LNCaP clone FGC (cell line): ENCODE data around the gene ITPRIPL1.

Source experiments
- DNase-seq: peaks from one replicate; pipeline ENCODE4 v3.0.0-alpha.2; 2011; ENCODE audit warnings: low read depth
- H3K4me3 ChIP-seq: 2 replicates; pipeline ENCODE4 v1.5.1; 2011; ENCODE audit warnings: mild to moderate bottlenecking, low read depth, low read length, control low read depth
- TF ChIP-seq, protein P1 (sequence below): IDR thresholded peaks from 2 replicates; pipeline ENCODE4 v1.5.1; 2012; ENCODE audit warnings: mild to moderate bottlenecking; ENCODE audit not compliant: control insufficient read depth, insufficient read depth; ENCODE audit errors: extremely low read depth

The ITPRIPL1 gene

DNA sequence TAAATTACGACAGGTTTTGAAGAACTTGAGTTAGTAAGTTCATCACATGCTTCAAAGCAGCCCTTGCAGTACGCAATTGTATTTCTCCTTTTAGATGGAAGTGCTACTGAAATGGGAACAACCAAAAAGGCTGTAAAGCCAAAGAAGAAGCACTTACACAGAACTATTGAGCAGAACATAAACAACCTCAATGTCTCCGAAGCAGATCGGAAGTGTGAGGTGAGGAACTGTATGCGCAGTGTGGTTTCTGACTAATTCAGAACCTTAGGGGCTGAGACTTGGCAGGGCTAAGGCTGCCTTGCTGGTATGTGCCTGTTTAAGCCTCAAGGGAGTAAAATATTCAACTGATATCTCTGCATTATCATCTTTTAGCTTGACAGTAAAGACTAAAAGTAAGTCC, 18.9 kb downstream of the ITPRIPL1 start:
- H3K4me3 ChIP-seq: no peak overlapping the region
- TF ChIP-seq, protein P1, sequence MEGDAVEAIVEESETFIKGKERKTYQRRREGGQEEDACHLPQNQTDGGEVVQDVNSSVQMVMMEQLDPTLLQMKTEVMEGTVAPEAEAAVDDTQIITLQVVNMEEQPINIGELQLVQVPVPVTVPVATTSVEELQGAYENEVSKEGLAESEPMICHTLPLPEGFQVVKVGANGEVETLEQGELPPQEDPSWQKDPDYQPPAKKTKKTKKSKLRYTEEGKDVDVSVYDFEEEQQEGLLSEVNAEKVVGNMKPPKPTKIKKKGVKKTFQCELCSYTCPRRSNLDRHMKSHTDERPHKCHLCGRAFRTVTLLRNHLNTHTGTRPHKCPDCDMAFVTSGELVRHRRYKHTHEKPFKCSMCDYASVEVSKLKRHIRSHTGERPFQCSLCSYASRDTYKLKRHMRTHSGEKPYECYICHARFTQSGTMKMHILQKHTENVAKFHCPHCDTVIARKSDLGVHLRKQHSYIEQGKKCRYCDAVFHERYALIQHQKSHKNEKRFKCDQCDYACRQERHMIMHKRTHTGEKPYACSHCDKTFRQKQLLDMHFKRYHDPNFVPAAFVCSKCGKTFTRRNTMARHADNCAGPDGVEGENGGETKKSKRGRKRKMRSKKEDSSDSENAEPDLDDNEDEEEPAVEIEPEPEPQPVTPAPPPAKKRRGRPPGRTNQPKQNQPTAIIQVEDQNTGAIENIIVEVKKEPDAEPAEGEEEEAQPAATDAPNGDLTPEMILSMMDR: no peak
- no peak for DNase-seq

DNA sequence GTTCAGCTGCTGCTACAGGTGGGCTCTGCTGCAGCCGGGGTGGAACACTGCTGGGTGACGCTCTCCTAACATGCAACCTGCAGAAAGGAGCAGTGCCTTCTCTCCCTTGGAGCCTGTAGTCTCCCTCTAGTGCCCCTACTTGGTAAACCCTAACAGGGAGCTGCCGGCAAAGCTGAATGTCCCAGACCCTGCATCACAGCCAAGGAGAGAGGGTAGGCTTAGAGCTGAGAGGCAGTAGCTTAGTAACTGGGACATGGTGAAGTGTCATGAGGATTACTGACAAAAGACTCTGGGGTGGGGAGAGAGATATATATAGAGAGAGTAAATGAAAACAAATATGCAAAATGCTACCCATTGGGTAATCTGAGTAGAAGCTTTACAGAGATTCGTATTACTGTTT, 20.3 kb downstream of the ITPRIPL1 start:
- TF ChIP-seq, protein P1: no peak
- DNase-seq: no peak
- no peak overlapping the region for H3K4me3 ChIP-seq

DNA sequence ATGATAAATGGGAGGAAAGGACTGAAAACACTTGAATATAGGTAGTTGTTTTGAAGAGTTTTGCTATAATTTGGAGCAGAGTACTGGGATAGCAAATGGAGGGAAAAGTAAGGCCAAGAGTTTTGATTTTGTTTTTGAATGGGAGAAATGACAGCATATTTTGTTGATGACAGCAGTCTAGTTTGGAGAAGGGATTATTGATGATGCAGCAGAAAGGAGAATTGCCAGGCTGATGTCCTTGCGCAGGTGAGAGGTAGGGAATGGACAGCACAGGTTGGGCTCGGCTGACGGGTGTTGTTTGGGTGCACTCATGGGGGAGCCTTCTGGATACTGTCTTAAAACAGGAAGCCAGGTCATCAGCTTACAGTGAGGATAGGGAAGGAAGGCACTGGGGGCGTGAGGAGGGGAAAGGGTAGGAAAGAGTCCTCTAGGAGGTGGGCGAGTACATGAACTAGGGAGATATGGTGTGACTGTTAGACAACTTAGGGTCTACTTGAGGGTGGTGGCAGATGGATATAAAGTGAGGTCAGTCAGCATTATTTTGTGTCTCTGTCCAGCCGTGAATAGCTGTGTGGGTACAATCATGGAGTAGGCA, 20.8 kb downstream of the ITPRIPL1 start:
- TF ChIP-seq, protein P1: no peak
- no peak overlapping the region for H3K4me3 ChIP-seq
- no peak for DNase-seq

DNA sequence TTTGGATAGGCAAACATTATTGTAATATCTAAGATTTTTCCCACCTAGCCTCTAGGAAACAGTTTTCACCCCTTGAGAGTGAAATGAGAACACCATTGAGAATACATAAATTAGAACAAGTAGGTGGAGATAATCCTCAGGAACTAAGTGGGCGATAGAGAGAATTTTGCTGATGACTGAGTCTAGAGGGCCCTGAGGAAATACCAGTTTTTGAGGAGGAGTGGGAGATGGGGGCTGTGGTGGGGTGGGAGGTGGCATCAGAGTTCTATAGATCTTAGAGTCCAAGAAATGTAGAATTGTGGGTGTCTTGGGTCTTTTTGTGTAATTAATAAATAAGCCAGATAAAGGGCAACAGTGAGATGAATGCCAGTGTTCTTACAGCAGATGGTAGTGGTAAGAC, 22.3 kb downstream of the ITPRIPL1 start:
- TF ChIP-seq, protein P1: no peak
- DNase-seq: no peak
- H3K4me3 ChIP-seq: no peak overlapping the region

DNA sequence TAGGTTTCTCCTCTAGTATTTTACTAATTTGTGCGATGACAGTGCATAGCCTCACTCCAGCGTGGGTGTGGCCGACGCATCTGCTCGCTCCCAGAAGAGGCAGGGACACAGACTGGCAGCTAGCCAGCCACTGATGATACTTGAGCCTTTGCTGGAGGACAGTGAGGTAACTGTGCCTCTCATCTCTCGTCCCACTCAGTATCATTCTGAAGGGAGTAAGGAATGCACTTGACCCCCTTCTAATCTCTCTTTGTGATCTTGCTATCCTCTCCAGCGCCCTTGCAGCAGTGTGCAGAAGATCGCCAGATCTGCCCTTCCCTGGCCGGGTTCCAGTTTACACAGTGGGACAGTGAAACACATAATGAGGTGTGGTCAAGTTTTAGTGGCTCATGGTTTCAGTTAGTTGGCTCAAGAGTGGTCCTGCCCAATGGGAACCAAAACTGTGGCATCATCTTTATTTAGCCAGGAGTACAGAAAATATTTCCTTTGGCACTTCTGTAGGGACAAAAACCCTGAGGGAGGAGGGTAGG, 28.0 kb downstream of the ITPRIPL1 start:
- TF ChIP-seq, protein P1: no peak
- no peak overlapping the region for H3K4me3 ChIP-seq
- DNase-seq: no peak

DNA sequence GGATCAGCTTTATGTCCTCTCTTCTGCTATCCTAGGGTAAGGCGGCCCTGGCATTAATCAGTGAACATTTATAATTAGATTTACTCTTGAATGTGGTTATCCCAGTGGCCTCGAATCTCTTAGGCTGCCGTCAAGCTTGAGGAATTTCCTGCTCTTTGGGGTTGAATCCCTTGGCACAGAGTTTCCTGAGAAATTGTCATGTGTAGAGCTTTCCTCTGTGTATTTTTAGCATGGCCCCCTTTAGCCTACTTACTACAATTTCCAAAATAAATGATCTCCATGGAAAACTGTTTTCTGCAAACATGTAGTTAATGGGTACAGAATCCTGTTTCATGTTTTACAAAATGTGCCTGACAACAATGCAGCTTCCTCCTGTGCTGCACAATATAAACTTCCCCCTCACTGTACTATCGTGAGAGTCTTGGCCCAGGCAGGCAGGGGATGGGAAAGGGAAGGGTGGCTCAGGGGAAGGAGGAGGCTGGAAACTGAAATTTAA, 28.5 kb downstream of the ITPRIPL1 start:
- DNase-seq: no peak

More for the DNA sequence above, 28.5 kb downstream of the ITPRIPL1 start:
- no peak overlapping the region for H3K4me3 ChIP-seq
- TF ChIP-seq, protein P1: no peak
